ENCODE data around the gene SESN3. TPM values are rescaled to one million over a fixed set of nuclear protein-coding genes. Genes with fewer than 3 reads are reported as not detected.

The SESN3 gene
- total RNA-seq, 1 experiment from 2014 or later: 12.6 TPM

- DNase-seq: no peak
- Histone ChIP-seq H3K4me3 (ENCODE audit: insufficient read depth, low read depth, low read length) (no peak overlapping the region), H3K27me3 (ENCODE audit: control insufficient read depth, insufficient read depth, low read length) (no peaks in the 10 kb centered on the region), H3K36me3 (replicated peaks; ENCODE audit: control insufficient read depth, insufficient read depth, low read length) (no peaks in the 10 kb centered on the region)
Observed at GRCh38 chr11:95119361-95120060, 111.5 kb downstream of the SESN3 start.

DNA sequence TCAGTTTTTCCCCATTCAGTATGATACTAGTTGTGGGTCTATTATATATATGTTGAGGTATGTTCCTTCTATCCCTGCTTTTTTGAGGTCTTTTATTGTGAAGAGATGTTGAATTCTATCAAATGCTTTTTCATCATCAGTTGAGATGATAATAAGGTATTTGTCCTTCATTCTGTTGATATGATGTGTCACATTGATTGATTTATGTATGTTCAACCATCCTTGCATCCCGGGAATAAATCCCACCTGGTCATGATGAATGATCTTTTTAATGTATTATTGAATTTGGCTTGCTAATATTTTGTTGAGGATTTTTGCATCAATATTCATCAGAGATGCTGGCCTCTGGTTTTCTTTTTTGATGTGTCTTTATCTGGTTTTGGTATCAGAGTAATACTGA lies 115.4 kb downstream of the SESN3 start:
- Histone ChIP-seq H3K36me3 (replicated peaks; ENCODE audit: control insufficient read depth, insufficient read depth, low read length) (no peaks in the 10 kb centered on the region), H3K4me3 (ENCODE audit: insufficient read depth, low read depth, low read length) (no peak overlapping the region), H3K27me3 (ENCODE audit: control insufficient read depth, insufficient read depth, low read length) (no peaks in the 10 kb centered on the region)
- DNase-seq: no peak

Other genes with a start within 250 kb of the SESN3 start
- not detected in 2 replicates for gene KDM4E, start 205.9 kb downstream of the SESN3 start, total RNA-seq (2014; rRNA removed; shearing (Covaris generic))
- not detected in 2 replicates for gene KDM4F, start 181.8 kb downstream of the SESN3 start, total RNA-seq (2014; rRNA removed; shearing (Covaris generic))
- gene SRSF8, start 164.3 kb downstream of the SESN3 start, total RNA-seq (2014; rRNA removed; shearing (Covaris generic)): 11.6 and 15.2 TPM in 2 replicates
- gene ENDOD1, start 141.4 kb downstream of the SESN3 start, total RNA-seq (2014; rRNA removed; shearing (Covaris generic)): 3.6 and 6.2 TPM in 2 replicates